GM19240 (cell line): ENCODE results near the gene CD34.

Experiments
- DNase-seq: peaks from one replicate; pipeline ENCODE4 v3.0.0; 2011; ENCODE audit warnings: low spot score; ENCODE audit not compliant: insufficient read length

CD34 gene

GRCh38 chr1:207901041-207901653, 9.8 kb downstream of the CD34 start:
- DNase-seq: no peak

- DNase-seq: no peak
These were observed 12.1 kb downstream of the CD34 start for GRCh38 chr1:207898836-207899235.

- DNase-seq: no peak
These were observed 12.7 kb downstream of the CD34 start for GRCh38 chr1:207898260-207898659.

GRCh38 chr1:207897188-207897587, 13.7 kb downstream of the CD34 start:
- no peak for DNase-seq

GRCh38 chr1:207896547-207896946, 14.4 kb downstream of the CD34 start:
- DNase-seq: no peak

GRCh38 chr1:207894704-207895103, 16.2 kb downstream of the CD34 start:
- DNase-seq: no peak

GRCh38 chr1:207893737-207894582, 17.0 kb downstream of the CD34 start:
- DNase-seq: no peak

- DNase-seq: no peak
These were observed 18.2 kb downstream of the CD34 start for GRCh38 chr1:207892764-207893163.

GRCh38 chr1:207891148-207891547, 19.8 kb downstream of the CD34 start:
- DNase-seq: no peak

GRCh38 chr1:207890136-207890738, 20.7 kb downstream of the CD34 start:
- DNase-seq: no peak

- no peak for DNase-seq
These were observed 22.3 kb downstream of the CD34 start for GRCh38 chr1:207888652-207889051.

GRCh38 chr1:207887542-207888201, 23.3 kb downstream of the CD34 start:
- no peak for DNase-seq

GRCh38 chr1:207886227-207886626, 24.7 kb downstream of the CD34 start:
- DNase-seq: no peak

- DNase-seq: peak; percentile 55
These were observed 25.5 kb downstream of the CD34 start for GRCh38 chr1:207885129-207886032.

- no peak for DNase-seq
These were observed 26.5 kb downstream of the CD34 start for GRCh38 chr1:207884266-207885029.

- no peak for DNase-seq
These were observed 27.2 kb downstream of the CD34 start for GRCh38 chr1:207883660-207884250.

GRCh38 chr1:207883104-207883651, 27.7 kb downstream of the CD34 start:
- no peak for DNase-seq

GRCh38 chr1:207882692-207883091, 28.2 kb downstream of the CD34 start:
- no peak for DNase-seq

- DNase-seq: no peak
These were observed 32.0 kb downstream of the CD34 start for GRCh38 chr1:207878939-207879338.
